ENCODE results near the gene CDH13. TPM values are rescaled to one million over a fixed set of nuclear protein-coding genes. Genes with fewer than 3 reads are reported as not detected.

CDH13 gene
- total RNA-seq, 1 donor = 102 TPM

DNA sequence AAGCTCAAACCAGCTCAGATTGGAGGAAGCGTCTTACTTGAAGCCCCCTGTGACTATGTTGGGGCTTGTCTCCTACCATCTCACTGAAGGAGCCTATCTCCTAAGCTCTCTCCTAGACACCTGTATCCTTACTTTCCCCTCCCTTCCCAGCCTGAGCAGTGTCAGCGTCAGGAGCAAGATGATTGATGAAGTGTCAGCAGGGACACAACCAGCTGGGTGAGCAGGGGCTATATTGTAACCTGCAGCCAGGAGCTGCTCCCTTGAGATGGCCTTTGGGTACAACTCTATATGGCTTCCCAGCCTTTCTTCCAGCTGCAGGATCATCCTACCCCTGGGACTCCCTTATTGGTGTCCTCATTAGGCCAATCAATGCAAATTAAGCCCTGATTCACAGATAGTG is 1097.8 kb downstream of the CDH13 start:
- H3K4me1 ChIP-seq (ENCODE audit: insufficient read depth, low read length) = peaks cover 2% of the 10 kb centered on the region
- no peak overlapping the region for H2AFZ ChIP-seq (ENCODE audit: low read length)
- TF ChIP-seq CTCF (IDR thresholded peaks at IDR 0.05; ENCODE audit: extremely low read depth, low read depth, low read length) = no peak
- no peaks in the 10 kb centered on the region for H3K27me3 ChIP-seq (ENCODE audit: insufficient read depth, low read length)
- H3K27ac ChIP-seq (ENCODE audit: low read depth, low read length) = no peak overlapping the region
- H3K36me3 ChIP-seq (ENCODE audit: insufficient read depth, low read length) = no peaks in the 10 kb centered on the region
- no peaks in the 10 kb centered on the region for H3K79me2 ChIP-seq (ENCODE audit: insufficient read depth, low read length)
- H3K4me2 ChIP-seq (ENCODE audit: insufficient read depth, low read length) = no peak overlapping the region
- no peaks in the 10 kb centered on the region for H3K9me3 ChIP-seq (ENCODE audit: low read depth, low read length)
- no peaks in the 10 kb centered on the region for H4K20me1 ChIP-seq (ENCODE audit: insufficient read depth, low read length)
- H3K4me3 ChIP-seq (ENCODE audit: insufficient read depth, low read length) = no peak overlapping the region
- DNase-seq (ENCODE audit: insufficient read length, low spot score, missing footprints) = no peak

- H3K27me3 ChIP-seq (ENCODE audit: insufficient read depth, low read length) = no peaks in the 10 kb centered on the region
- no peak overlapping the region for H3K4me3 ChIP-seq (ENCODE audit: insufficient read depth, low read length)
- H3K79me2 ChIP-seq (ENCODE audit: insufficient read depth, low read length) = no peaks in the 10 kb centered on the region
- H3K27ac ChIP-seq (ENCODE audit: low read depth, low read length) = no peak overlapping the region
- H4K20me1 ChIP-seq (ENCODE audit: insufficient read depth, low read length) = no peaks in the 10 kb centered on the region
- H3K4me1 ChIP-seq (ENCODE audit: insufficient read depth, low read length) = peaks cover 2% of the 10 kb centered on the region
- DNase-seq (ENCODE audit: insufficient read length, low spot score, missing footprints) = no peak
- TF ChIP-seq CTCF (IDR thresholded peaks at IDR 0.05; ENCODE audit: extremely low read depth, low read depth, low read length) = no peak
- no peak overlapping the region for H3K4me2 ChIP-seq (ENCODE audit: insufficient read depth, low read length)
- no peak overlapping the region for H2AFZ ChIP-seq (ENCODE audit: low read length)
- no peaks in the 10 kb centered on the region for H3K9me3 ChIP-seq (ENCODE audit: low read depth, low read length)
- H3K36me3 ChIP-seq (ENCODE audit: insufficient read depth, low read length) = no peaks in the 10 kb centered on the region
These were observed 1098.5 kb downstream of the CDH13 start for GRCh38 chr16:83725313-83725712.

DNA sequence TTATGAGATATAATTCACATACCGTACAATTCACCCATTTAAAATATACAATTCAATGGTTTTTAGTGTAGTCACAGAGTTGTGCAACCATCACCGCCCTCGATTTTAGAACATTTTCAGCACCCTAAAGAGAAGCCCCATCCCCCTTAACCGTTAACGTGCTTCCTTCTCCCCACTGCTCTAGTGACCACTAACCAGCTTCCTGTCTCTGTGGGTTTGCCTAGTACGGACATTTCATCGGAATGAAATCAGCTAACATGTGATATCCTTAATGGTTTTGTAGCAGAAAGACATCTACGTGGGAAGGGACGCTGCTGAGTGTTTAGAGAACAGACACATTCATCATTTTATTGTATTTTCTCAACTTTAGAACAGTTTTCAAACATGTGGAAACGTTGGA is 1100.2 kb downstream of the CDH13 start:
- peak; percentile 83 for DNase-seq (ENCODE audit: insufficient read length, low spot score, missing footprints)
- TF ChIP-seq CTCF (IDR thresholded peaks at IDR 0.05; ENCODE audit: extremely low read depth, low read depth, low read length) = no peak
- H3K4me2 ChIP-seq (ENCODE audit: insufficient read depth, low read length) = peak overlapping the region; percentile 4

DNA sequence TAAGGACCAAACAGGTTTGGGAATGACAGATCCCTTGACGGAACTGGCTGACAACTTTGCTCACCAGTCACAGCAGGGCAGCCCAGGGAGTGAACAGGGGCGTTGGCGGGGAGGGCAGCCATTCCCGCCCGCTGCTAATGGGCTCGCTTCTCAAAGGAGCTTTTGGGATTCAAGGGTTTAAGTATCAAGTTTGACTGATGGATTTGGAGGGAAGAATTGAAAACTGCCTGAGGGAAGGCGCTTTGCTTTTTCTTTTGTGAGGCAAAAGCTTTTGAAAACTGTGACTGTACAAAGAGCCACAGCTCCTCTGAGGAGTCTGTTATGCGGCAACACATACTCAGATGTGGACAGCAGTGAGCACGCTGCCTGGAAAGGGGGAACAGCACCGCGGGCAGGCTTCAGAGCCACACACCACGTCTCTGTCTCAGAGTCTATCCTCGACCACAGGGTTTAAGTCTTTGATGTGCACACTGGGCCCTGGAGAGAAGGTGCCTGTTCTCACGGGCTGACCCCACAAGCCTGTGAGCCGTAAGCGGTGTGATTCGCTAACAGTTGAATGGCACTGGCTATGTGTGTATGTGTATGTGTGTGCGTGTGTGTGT is 1101.1 kb downstream of the CDH13 start:
- Histone ChIP-seq H3K27me3 (ENCODE audit: insufficient read depth, low read length) (no peaks in the 10 kb centered on the region), H2AFZ (ENCODE audit: low read length) (no peak overlapping the region), H3K9me3 (ENCODE audit: low read depth, low read length) (no peaks in the 10 kb centered on the region), H3K4me2 (ENCODE audit: insufficient read depth, low read length) (no peak overlapping the region), H3K4me3 (ENCODE audit: insufficient read depth, low read length) (no peak overlapping the region), H4K20me1 (ENCODE audit: insufficient read depth, low read length) (no peaks in the 10 kb centered on the region), H3K79me2 (ENCODE audit: insufficient read depth, low read length) (no peaks in the 10 kb centered on the region), H3K27ac (ENCODE audit: low read depth, low read length) (peak overlapping the region; percentile 18), H3K4me1 (ENCODE audit: insufficient read depth, low read length) (peaks cover 2% of the 10 kb centered on the region), H3K36me3 (ENCODE audit: insufficient read depth, low read length) (no peaks in the 10 kb centered on the region)
- TF ChIP-seq CTCF (IDR thresholded peaks at IDR 0.05; ENCODE audit: extremely low read depth, low read depth, low read length) = no peak
- DNase-seq (ENCODE audit: insufficient read length, low spot score, missing footprints) = no peak

More for the DNA sequence above, 1100.2 kb downstream of the CDH13 start:
- Histone ChIP-seq H3K27me3 (ENCODE audit: insufficient read depth, low read length) (no peaks in the 10 kb centered on the region), H3K79me2 (ENCODE audit: insufficient read depth, low read length) (no peaks in the 10 kb centered on the region), H3K36me3 (ENCODE audit: insufficient read depth, low read length) (no peaks in the 10 kb centered on the region), H3K4me3 (ENCODE audit: insufficient read depth, low read length) (no peak overlapping the region), H3K9me3 (ENCODE audit: low read depth, low read length) (no peaks in the 10 kb centered on the region), H3K27ac (ENCODE audit: low read depth, low read length) (peak overlapping the region; percentile 18), H3K4me1 (ENCODE audit: insufficient read depth, low read length) (peaks cover 2% of the 10 kb centered on the region), H4K20me1 (ENCODE audit: insufficient read depth, low read length) (no peaks in the 10 kb centered on the region), H2AFZ (ENCODE audit: low read length) (no peak overlapping the region)
